K562 (cell line): Measurements from ENCODE around the gene TMEM217. TPM values are rescaled to one million over a fixed set of nuclear protein-coding genes. Genes with fewer than 3 reads are reported as not detected.

Experiments used
- CHD2 ChIP-seq: IDR thresholded peaks from 2 replicates; pipeline ENCODE4 v1.6.1; 2011; ENCODE audit warnings: low read depth, low read length
- CXXC5 ChIP-seq: fragments of 250-450 bp; sonication (Bioruptor Pico); IDR thresholded peaks from 2 replicates; pipeline ENCODE4 v1.8.0; 2022; ENCODE audit warnings: inconsistent platforms, mild to moderate bottlenecking, moderate library complexity
- FOXK2 ChIP-seq, 2 experiments: fragments of 450-650 bp; IDR thresholded peaks in 1 of 2; conservative IDR thresholded peaks in 1 of 2; 2 replicates each; pipeline ENCODE4 v1.6.1; 2016; ENCODE audit warnings: low read depth in 2 of 2, mild to moderate bottlenecking in 1 of 2
- GABPB2 ChIP-seq: fragments of 250-450 bp; sonication (Bioruptor Pico); conservative IDR thresholded peaks from 2 replicates; pipeline ENCODE4 v1.5.1; 2021; ENCODE audit warnings: mild to moderate bottlenecking
- HDGF ChIP-seq: fragments of 450-650 bp; IDR thresholded peaks from 2 replicates; pipeline ENCODE4 v1.6.1; 2016
- KLF1 ChIP-seq: fragments of 450-650 bp; IDR thresholded peaks from 2 replicates; pipeline ENCODE4 v1.6.1; 2016; ENCODE audit warnings: missing genetic modification characterization, missing compliant biosample characterization
- KLF13 ChIP-seq: fragments of 450-650 bp; IDR thresholded peaks from 2 replicates; pipeline ENCODE4 v1.6.1; 2016; ENCODE audit warnings: missing genetic modification characterization, low read depth, mild to moderate bottlenecking, missing compliant biosample characterization, moderate library complexity, borderline replicate concordance
- MNT ChIP-seq, 2 experiments: fragments of 450-650 bp; conservative IDR thresholded peaks; 2 replicates each; pipeline ENCODE4 v1.6.1; 2017; ENCODE audit warnings: mild to moderate bottlenecking in 2 of 2, moderate library complexity in 2 of 2
- POLR2A ChIP-seq: fragments of 450-650 bp; conservative IDR thresholded peaks from 2 replicates; pipeline ENCODE4 v1.6.1; 2016
- PYGO2 ChIP-seq: fragments of 450-650 bp; IDR thresholded peaks from 2 replicates; pipeline ENCODE4 v1.6.1; 2016; ENCODE audit warnings: mild to moderate bottlenecking, missing genetic modification characterization, moderate library complexity, missing compliant biosample characterization
- RBM22 ChIP-seq: fragments of 200-400 bp; formaldehyde crosslinking; IDR thresholded peaks from 2 replicates; pipeline ENCODE4 v1.6.1; 2018; ENCODE audit warnings: low read length, low read depth; ENCODE audit not compliant: poor library complexity, severe bottlenecking
- RFX1 ChIP-seq: fragments of 450-650 bp; IDR thresholded peaks from 2 replicates; pipeline ENCODE4 v1.6.1; 2016; ENCODE audit warnings: mild to moderate bottlenecking, moderate library complexity
- TSC22D4 ChIP-seq: fragments of 450-650 bp; IDR thresholded peaks from 2 replicates; pipeline ENCODE4 v1.6.1; 2016; ENCODE audit warnings: missing genetic modification characterization, missing biosample characterization, control low read depth
- ZBED1 ChIP-seq: IDR thresholded peaks from 2 replicates; pipeline ENCODE4 v1.6.1; 2014
- ZNF217 ChIP-seq: sonication (generic); formaldehyde crosslinking; IDR thresholded peaks from 2 replicates; pipeline ENCODE4 v1.8.0; 2022; ENCODE audit warnings: mild to moderate bottlenecking, missing genetic modification reagents
- ZNF253 ChIP-seq: fragments of 250-450 bp; sonication (Bioruptor Pico); conservative IDR thresholded peaks from 2 replicates; pipeline ENCODE4 v1.6.1; 2021; ENCODE audit warnings: mild to moderate bottlenecking
- ZNF347 ChIP-seq: fragments of 450-650 bp; formaldehyde crosslinking; IDR thresholded peaks from 2 replicates; pipeline ENCODE4 v1.4.0; 2020; ENCODE audit warnings: low read depth, mild to moderate bottlenecking, moderate library complexity
- polyA plus RNA-seq, 8 experiments: library from polyadenylated mRNA; depleted of rRNA in 4 of 8; stranded (reverse) in 5 of 8; unstranded in 3 of 8; fragments of >200 nt; fragmentation: Nextera tagmentation in 2 of 8; fragmentation: Illumina TruSeq in 1 of 8; extraction: Ambion mirVana in 2 of 8; extraction: Trizol in 1 of 8; gene quantifications; 2 replicates each; pipeline versions ENCODE4 v1.2.1 to v1.2.3, GENCODE V29; 2011 to 2014; ENCODE audit warnings: inconsistent platforms in 1 of 8, missing spikeins in 1 of 8
- total RNA-seq, 7 experiments: library from RNA; depleted of rRNA in 6 of 7; stranded (reverse); fragments of >200 nt in 6 of 7; fragmentation: Illumina TruSeq in 2 of 7; extraction: Trizol in 2 of 7; gene quantifications; 2 replicates each; pipeline versions ENCODE4 v1.2.1 to v1.2.3, GENCODE V29; 2011 to 2021; ENCODE audit warnings: low replicate concordance in 1 of 7
- TF ChIP-seq, protein P1 (sequence below): fragments of 200-800 bp; sonication (Bioruptor generic); IDR thresholded peaks from 2 replicates; pipeline ENCODE4 v1.6.1; 2016; ENCODE audit warnings: missing genetic modification characterization, missing compliant biosample characterization
- TF ChIP-seq, protein P2 (sequence below): fragments of 250-450 bp; sonication (Bioruptor Pico); IDR thresholded peaks from 2 replicates; pipeline ENCODE4 v1.9.0; 2021; ENCODE audit warnings: mild to moderate bottlenecking
- TF ChIP-seq, protein P3 (sequence below): sonication (generic); formaldehyde crosslinking; IDR thresholded peaks from 2 replicates; pipeline ENCODE4 v1.5.0; 2020; ENCODE audit warnings: missing genetic modification reagents
- TF ChIP-seq, protein P4 (sequence below): sonication (generic); formaldehyde crosslinking; IDR thresholded peaks from 2 replicates; pipeline ENCODE4 v1.8.0; 2022; ENCODE audit warnings: missing genetic modification reagents, mild to moderate bottlenecking, moderate library complexity, borderline replicate concordance

The TMEM217 gene
- total and polyA plus RNA-seq, 9 of the 15 experiments (the other 6 are each of a cell fraction or from before 2014, with no cell fraction given), result 1.3 to 8.0 (median 1.9) TPM

- TF ChIP-seq, protein P1, sequence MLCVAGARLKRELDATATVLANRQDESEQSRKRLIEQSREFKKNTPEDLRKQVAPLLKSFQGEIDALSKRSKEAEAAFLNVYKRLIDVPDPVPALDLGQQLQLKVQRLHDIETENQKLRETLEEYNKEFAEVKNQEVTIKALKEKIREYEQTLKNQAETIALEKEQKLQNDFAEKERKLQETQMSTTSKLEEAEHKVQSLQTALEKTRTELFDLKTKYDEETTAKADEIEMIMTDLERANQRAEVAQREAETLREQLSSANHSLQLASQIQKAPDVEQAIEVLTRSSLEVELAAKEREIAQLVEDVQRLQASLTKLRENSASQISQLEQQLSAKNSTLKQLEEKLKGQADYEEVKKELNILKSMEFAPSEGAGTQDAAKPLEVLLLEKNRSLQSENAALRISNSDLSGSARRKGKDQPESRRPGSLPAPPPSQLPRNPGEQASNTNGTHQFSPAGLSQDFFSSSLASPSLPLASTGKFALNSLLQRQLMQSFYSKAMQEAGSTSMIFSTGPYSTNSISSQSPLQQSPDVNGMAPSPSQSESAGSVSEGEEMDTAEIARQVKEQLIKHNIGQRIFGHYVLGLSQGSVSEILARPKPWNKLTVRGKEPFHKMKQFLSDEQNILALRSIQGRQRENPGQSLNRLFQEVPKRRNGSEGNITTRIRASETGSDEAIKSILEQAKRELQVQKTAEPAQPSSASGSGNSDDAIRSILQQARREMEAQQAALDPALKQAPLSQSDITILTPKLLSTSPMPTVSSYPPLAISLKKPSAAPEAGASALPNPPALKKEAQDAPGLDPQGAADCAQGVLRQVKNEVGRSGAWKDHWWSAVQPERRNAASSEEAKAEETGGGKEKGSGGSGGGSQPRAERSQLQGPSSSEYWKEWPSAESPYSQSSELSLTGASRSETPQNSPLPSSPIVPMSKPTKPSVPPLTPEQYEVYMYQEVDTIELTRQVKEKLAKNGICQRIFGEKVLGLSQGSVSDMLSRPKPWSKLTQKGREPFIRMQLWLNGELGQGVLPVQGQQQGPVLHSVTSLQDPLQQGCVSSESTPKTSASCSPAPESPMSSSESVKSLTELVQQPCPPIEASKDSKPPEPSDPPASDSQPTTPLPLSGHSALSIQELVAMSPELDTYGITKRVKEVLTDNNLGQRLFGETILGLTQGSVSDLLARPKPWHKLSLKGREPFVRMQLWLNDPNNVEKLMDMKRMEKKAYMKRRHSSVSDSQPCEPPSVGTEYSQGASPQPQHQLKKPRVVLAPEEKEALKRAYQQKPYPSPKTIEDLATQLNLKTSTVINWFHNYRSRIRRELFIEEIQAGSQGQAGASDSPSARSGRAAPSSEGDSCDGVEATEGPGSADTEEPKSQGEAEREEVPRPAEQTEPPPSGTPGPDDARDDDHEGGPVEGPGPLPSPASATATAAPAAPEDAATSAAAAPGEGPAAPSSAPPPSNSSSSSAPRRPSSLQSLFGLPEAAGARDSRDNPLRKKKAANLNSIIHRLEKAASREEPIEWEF (CRISPR knock-in tag), result no peak
- TF ChIP-seq, protein P2, sequence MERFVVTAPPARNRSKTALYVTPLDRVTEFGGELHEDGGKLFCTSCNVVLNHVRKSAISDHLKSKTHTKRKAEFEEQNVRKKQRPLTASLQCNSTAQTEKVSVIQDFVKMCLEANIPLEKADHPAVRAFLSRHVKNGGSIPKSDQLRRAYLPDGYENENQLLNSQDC (CRISPR knock-in tag), result no peak
- TF ChIP-seq CHD2 (no peak), MNT (conservative IDR thresholded peaks at IDR 0.05) (no peak), GABPB2 (no peak), FOXK2 (conservative IDR thresholded peaks at IDR 0.05 in 1 of 2, IDR thresholded peaks at IDR 0.05 in 1 of 2; ENCODE audit: low read depth in 2 of 2) (no peak), ZNF347 (CRISPR knock-in tag) (no peak), KLF13 (no peak), KLF1 (tag) (no peak), HDGF (no peak), ZBED1 (no peak), PYGO2 (tag) (no peak), ZNF217 (CRISPR knock-in tag) (no peak), RBM22 (no peak), ZNF253 (CRISPR knock-in tag) (no peak), CXXC5 (CRISPR knock-in tag) (no peak; the same call in 1 of the 2 replicates), POLR2A (no peak), RFX1 (no peak), TSC22D4 (no peak)
- TF ChIP-seq, protein P3, sequence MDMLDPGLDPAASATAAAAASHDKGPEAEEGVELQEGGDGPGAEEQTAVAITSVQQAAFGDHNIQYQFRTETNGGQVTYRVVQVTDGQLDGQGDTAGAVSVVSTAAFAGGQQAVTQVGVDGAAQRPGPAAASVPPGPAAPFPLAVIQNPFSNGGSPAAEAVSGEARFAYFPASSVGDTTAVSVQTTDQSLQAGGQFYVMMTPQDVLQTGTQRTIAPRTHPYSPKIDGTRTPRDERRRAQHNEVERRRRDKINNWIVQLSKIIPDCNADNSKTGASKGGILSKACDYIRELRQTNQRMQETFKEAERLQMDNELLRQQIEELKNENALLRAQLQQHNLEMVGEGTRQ (CRISPR knock-in tag), result no peak
- TF ChIP-seq, protein P4, sequence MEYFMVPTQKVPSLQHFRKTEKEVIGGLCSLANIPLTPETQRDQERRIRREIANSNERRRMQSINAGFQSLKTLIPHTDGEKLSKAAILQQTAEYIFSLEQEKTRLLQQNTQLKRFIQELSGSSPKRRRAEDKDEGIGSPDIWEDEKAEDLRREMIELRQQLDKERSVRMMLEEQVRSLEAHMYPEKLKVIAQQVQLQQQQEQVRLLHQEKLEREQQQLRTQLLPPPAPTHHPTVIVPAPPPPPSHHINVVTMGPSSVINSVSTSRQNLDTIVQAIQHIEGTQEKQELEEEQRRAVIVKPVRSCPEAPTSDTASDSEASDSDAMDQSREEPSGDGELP (CRISPR knock-in tag), result no peak
Observed at GRCh38 chr6:37202788-37203491, 55.0 kb downstream of the TMEM217 start (continued).
